ENCODE measurements around the gene SLC7A7.

SLC7A7 gene

DNA sequence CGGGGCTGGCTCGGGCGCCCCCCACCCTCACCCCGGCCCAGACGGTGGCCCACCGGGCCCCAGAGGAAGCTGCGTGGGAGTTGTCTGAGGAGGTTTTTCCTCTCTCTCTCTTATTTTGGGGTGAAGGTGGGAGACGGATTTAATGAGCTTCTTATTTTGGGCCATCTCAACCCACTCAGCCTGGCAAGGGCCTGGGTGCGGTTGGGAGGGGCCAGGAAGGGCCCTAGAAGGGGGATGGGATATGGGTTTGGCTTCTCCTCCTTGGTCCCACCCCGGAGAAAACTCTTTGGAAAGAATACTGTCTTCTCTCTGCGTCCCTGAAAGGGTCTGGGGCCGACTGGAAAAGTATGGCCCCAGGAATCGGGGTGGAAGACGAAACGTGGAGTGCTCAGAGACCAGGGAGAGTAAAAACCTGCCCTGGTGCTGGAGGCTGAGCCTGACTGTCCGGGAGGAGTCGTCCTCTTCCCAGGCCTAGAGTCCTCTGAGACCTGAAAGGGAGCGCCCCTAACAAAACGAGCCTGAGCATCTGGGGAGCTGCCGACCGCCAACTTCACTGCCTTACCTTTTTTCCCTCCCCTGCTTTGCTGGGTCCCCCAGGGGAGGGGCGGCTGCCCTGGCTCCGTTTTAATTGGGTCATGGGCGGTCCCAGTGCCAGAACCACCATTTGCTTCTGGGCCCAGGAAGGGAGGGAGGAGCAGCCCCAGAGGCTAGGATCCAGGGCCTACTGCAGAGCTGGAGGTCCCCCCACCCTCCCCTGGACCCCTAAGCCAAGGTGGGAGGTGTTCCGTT, 22.7 kb upstream of the SLC7A7 start:
- peak overlapping the region; percentile 99 for H2BK120ac ChIP-seq (ENCODE audit: insufficient read depth, low read length, poor library complexity)
- H3K4me2 ChIP-seq (ENCODE audit: low read length) = peak overlapping the region; percentile 79
- DNase-seq = peak; percentile 11 to 46
- peak overlapping the region; percentile 29 for H2BK12ac ChIP-seq (ENCODE audit: low read length)
- peak overlapping the region; percentile 95 for H4K12ac ChIP-seq (ENCODE audit: low read depth, low read length)
- H4K91ac ChIP-seq (ENCODE audit: low read depth, low read length) = peak overlapping the region; percentile 93
- peak overlapping the region; percentile 84 for H3K27ac ChIP-seq (ENCODE audit: low read depth, low read length)
- H3K36me3 ChIP-seq (ENCODE audit: control insufficient read depth in 1 of 2, insufficient read depth in 2 of 2, low read length in 2 of 2) = peaks cover 44 to 46% of the 10 kb centered on the region in 2 experiments
- peaks cover 32% of the 10 kb centered on the region for H3K79me2 ChIP-seq (ENCODE audit: control insufficient read depth, insufficient read depth, low read length, poor library complexity)
- peak overlapping the region; percentile 98 for H3K18ac ChIP-seq (ENCODE audit: low read length)
- peak overlapping the region; percentile 66 for H2AFZ ChIP-seq (ENCODE audit: insufficient read depth, low read length, poor library complexity)
- WGBS (ENCODE audit: extremely low coverage, insufficient coverage, insufficient read length) = no CpG with 5 or more reads among the region's 25 CpGs
- H3K23ac ChIP-seq (ENCODE audit: low read length) = no peak overlapping the region
- H3K9ac ChIP-seq (ENCODE audit: low read length) = peak overlapping the region; percentile 99
- H2BK5ac ChIP-seq (ENCODE audit: low read depth, low read length, poor library complexity) = peak overlapping the region; percentile 96
- peaks cover 6% of the 10 kb centered on the region for H3K9me3 ChIP-seq (ENCODE audit: insufficient read depth, low read depth, low read length)
- no peaks in the 10 kb centered on the region for H3K27me3 ChIP-seq (ENCODE audit: insufficient read depth, low read length)
- peak overlapping the region; percentile 94 for H2AK5ac ChIP-seq (ENCODE audit: low read length)
- H3K79me1 ChIP-seq (ENCODE audit: low read length) = peaks cover 40% of the 10 kb centered on the region
- H3K4ac ChIP-seq (ENCODE audit: low read depth, low read length) = peak overlapping the region; percentile 98
- peaks cover 14 to 23% of the 10 kb centered on the region in 2 experiments for H3K4me1 ChIP-seq (ENCODE audit: control insufficient read depth in 1 of 2, insufficient read depth in 2 of 2, low read length in 2 of 2)
- peak overlapping the region; percentile 99 for H3K14ac ChIP-seq (ENCODE audit: low read length)
- H3K4me3 ChIP-seq (ENCODE audit: low read depth, low read length) = peak overlapping the region; percentile 98
- H4K8ac ChIP-seq (ENCODE audit: low read depth, low read length) = peak overlapping the region; percentile 78

DNA sequence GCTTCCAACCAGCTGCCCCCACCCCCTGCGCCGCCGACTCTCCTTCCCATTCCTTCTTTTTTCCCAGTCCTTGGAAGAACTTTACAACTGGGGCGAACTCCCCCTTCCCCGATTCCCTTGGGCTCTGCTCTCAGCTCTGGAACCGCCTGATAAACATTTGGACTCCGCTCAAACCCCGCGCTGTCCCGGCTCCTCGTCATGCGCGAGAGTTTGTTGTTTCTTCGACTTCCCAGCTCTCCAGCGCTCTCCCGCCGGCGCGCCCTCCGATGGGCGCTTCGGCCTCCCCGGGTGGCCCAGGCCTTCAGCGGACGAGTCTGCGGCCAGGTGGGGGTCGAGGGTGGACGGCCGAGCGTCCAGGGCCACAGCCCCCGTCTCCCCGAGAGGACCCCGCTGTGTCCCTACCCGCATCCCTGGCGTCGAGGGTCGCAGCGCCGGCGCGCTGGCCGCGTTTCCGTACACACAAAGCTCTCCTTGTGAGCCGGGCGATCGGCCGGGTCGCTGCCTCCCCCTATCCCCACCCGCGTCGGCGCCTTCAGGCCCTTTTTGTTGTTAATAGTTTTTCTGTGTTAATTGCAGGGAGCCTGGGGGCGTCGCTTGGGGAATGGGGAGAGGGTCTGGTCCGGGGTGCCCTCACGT, 22.0 kb upstream of the SLC7A7 start:
- peak overlapping the region; percentile 98 for H3K4ac ChIP-seq (ENCODE audit: low read depth, low read length)
- H2BK120ac ChIP-seq (ENCODE audit: insufficient read depth, low read length, poor library complexity) = peak overlapping the region; percentile 99
- peaks cover 6% of the 10 kb centered on the region for H3K9me3 ChIP-seq (ENCODE audit: insufficient read depth, low read depth, low read length)
- peaks cover 40% of the 10 kb centered on the region for H3K79me1 ChIP-seq (ENCODE audit: low read length)
- H3K23ac ChIP-seq (ENCODE audit: low read length) = no peak overlapping the region
- WGBS (ENCODE audit: extremely low coverage, insufficient coverage, insufficient read length) = no CpG with 5 or more reads among the region's 57 CpGs
- peak overlapping the region; percentile 95 for H4K12ac ChIP-seq (ENCODE audit: low read depth, low read length)
- peak overlapping the region; percentile 66 for H2AFZ ChIP-seq (ENCODE audit: insufficient read depth, low read length, poor library complexity)
- H3K36me3 ChIP-seq (ENCODE audit: control insufficient read depth in 1 of 2, insufficient read depth in 2 of 2, low read length in 2 of 2) = peaks cover 37 to 38% of the 10 kb centered on the region in 2 experiments
- H2BK12ac ChIP-seq (ENCODE audit: low read length) = peak overlapping the region; percentile 55
- peak overlapping the region; percentile 99 for H3K9ac ChIP-seq (ENCODE audit: low read length)
- H3K4me1 ChIP-seq (ENCODE audit: control insufficient read depth in 1 of 2, insufficient read depth in 2 of 2, low read length in 2 of 2) = peaks cover 14 to 23% of the 10 kb centered on the region in 2 experiments
- no peaks in the 10 kb centered on the region for H3K27me3 ChIP-seq (ENCODE audit: insufficient read depth, low read length)
- peak in 1 of 2 donors; percentile 67 for DNase-seq
- H3K4me3 ChIP-seq (ENCODE audit: low read depth, low read length) = peak overlapping the region; percentile 98
- peak overlapping the region; percentile 96 for H2BK5ac ChIP-seq (ENCODE audit: low read depth, low read length, poor library complexity)
- H3K18ac ChIP-seq (ENCODE audit: low read length) = peak overlapping the region; percentile 98
- peak overlapping the region; percentile 93 for H4K91ac ChIP-seq (ENCODE audit: low read depth, low read length)
- H3K79me2 ChIP-seq (ENCODE audit: control insufficient read depth, insufficient read depth, low read length, poor library complexity) = peaks cover 32% of the 10 kb centered on the region
- peak overlapping the region; percentile 84 for H3K27ac ChIP-seq (ENCODE audit: low read depth, low read length)
- peak overlapping the region; percentile 79 for H3K4me2 ChIP-seq (ENCODE audit: low read length)
- peak overlapping the region; percentile 78 for H4K8ac ChIP-seq (ENCODE audit: low read depth, low read length)
- peak overlapping the region; percentile 94 for H2AK5ac ChIP-seq (ENCODE audit: low read length)
- peak overlapping the region; percentile 99 for H3K14ac ChIP-seq (ENCODE audit: low read length)

DNA sequence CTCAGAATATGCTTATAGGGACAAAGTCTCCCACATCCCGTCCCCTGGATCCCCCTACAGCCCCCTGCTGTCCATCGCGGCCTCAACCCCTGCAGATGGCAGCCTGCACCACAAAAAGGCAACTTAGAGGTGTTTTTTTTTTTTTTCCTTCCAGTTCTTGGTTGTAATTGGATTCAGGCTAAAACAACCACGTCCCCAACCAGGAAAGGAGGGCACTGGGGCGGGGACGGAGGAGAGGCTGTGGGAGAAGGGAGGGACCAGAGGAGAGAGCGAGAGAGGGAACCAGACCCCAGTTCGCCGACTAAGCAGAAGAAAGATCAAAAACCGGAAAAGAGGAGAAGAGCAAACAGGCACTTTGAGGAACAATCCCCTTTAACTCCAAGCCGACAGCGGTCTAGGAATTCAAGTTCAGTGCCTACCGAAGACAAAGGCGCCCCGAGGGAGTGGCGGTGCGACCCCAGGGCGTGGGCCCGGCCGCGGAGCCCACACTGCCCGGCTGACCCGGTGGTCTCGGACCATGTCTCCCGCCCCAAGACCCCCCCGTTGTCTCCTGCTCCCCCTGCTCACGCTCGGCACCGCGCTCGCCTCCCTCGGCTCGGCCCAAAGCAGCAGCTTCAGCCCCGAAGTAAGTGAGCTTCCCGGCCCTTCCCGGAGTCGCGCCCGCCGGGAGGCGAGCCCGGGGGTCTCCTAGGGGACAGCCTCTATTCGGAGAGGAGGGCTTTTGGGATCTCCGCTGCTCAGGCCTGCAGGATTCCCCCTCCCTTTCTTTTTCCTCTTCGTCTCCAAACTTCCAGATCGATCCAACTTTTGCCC, 21.3 kb upstream of the SLC7A7 start, which contains the start of gene MMP14:
MMP14 (plus strand) TSS at position 285 of the 813 bp plus-strand sequence; CDS start at position 518, 233 bp downstream.
- Histone ChIP-seq H3K23ac (ENCODE audit: low read length) (peak within 1 kb of the TSS; percentile 66), H4K8ac (ENCODE audit: low read depth, low read length) (peak within 1 kb of the TSS; percentile 78), H3K18ac (ENCODE audit: low read length) (peak within 1 kb of the TSS; percentile 98), H2BK120ac (ENCODE audit: insufficient read depth, low read length, poor library complexity) (peak within 1 kb of the TSS; percentile 99), H4K91ac (ENCODE audit: low read depth, low read length) (peak within 1 kb of the TSS; percentile 93), H3K79me2 (ENCODE audit: control insufficient read depth, insufficient read depth, low read length, poor library complexity) (peaks cover 32% of the 10 kb centered on the region), H3K36me3 (ENCODE audit: control insufficient read depth in 1 of 2, insufficient read depth in 2 of 2, low read length in 2 of 2) (peaks cover 29 to 31% of the 10 kb centered on the region in 2 experiments), H3K27me3 (ENCODE audit: insufficient read depth, low read length) (no peaks in the 10 kb centered on the region), H3K4ac (ENCODE audit: low read depth, low read length) (peak within 1 kb of the TSS; percentile 98), H2AFZ (ENCODE audit: insufficient read depth, low read length, poor library complexity) (peak within 1 kb of the TSS; percentile 66), H4K12ac (ENCODE audit: low read depth, low read length) (peak within 1 kb of the TSS; percentile 95), H3K79me1 (ENCODE audit: low read length) (peaks cover 40% of the 10 kb centered on the region), H3K9me3 (ENCODE audit: insufficient read depth, low read depth, low read length) (peaks cover 4% of the 10 kb centered on the region), H3K4me1 (ENCODE audit: control insufficient read depth in 1 of 2, insufficient read depth in 2 of 2, low read length in 2 of 2) (peaks cover 14 to 23% of the 10 kb centered on the region in 2 experiments), H2BK12ac (ENCODE audit: low read length) (peak within 1 kb of the TSS; percentile 55), H3K14ac (ENCODE audit: low read length) (peak within 1 kb of the TSS; percentile 99), H3K4me2 (ENCODE audit: low read length) (peak within 1 kb of the TSS; percentile 79), H3K9ac (ENCODE audit: low read length) (peak within 1 kb of the TSS; percentile 99), H2BK5ac (ENCODE audit: low read depth, low read length, poor library complexity) (peak within 1 kb of the TSS; percentile 96), H3K27ac (ENCODE audit: low read depth, low read length) (peak within 1 kb of the TSS; percentile 84), H2AK5ac (ENCODE audit: low read length) (peak within 1 kb of the TSS; percentile 94), H3K4me3 (ENCODE audit: low read depth, low read length) (peak within 1 kb of the TSS; percentile 98)
- peak; percentile 49 to 67 for DNase-seq
- WGBS (ENCODE audit: extremely low coverage, insufficient coverage, insufficient read length) = no CpG with 5 or more reads among the region's 46 CpGs

DNA sequence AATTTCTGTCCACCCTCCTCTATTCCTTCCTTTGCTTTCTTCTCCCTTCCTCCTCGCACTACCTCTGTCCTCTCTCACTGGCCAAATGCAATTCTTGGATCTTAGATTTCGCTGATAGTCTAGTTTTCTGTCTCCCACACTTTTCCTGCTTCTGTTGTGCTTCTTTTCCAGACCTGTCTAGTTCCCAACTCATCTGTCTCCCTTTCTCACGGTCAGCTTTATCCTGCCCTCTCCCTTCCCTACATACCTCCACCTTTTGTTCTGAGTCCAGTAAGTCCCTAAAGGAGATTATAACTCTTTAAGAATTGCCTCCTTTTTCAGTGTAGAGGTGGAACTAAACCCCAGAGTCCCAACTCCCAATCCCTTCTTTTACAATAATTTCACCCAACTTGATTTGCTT, 20.3 kb upstream of the SLC7A7 start:
- Histone ChIP-seq H4K8ac (ENCODE audit: low read depth, low read length) (no peak overlapping the region), H3K4me1 (ENCODE audit: control insufficient read depth in 1 of 2, insufficient read depth in 2 of 2, low read length in 2 of 2) (peaks cover 17 to 18% of the 10 kb centered on the region in 2 experiments), H2AK5ac (ENCODE audit: low read length) (no peak overlapping the region), H2BK12ac (ENCODE audit: low read length) (no peak overlapping the region), H3K27ac (ENCODE audit: low read depth, low read length) (peak overlapping the region; percentile 22), H3K4me2 (ENCODE audit: low read length) (no peak overlapping the region), H3K79me1 (ENCODE audit: low read length) (peaks cover 35% of the 10 kb centered on the region), H3K4me3 (ENCODE audit: low read depth, low read length) (no peak overlapping the region), H3K9me3 (ENCODE audit: insufficient read depth, low read depth, low read length) (peaks cover 2% of the 10 kb centered on the region), H3K36me3 (ENCODE audit: control insufficient read depth in 1 of 2, insufficient read depth in 2 of 2, low read length in 2 of 2) (peaks cover 22 to 23% of the 10 kb centered on the region in 2 experiments), H3K14ac (ENCODE audit: low read length) (no peak overlapping the region), H3K9ac (ENCODE audit: low read length) (no peak overlapping the region), H4K91ac (ENCODE audit: low read depth, low read length) (peak overlapping the region; percentile 41), H3K18ac (ENCODE audit: low read length) (no peak overlapping the region), H2BK5ac (ENCODE audit: low read depth, low read length, poor library complexity) (peak overlapping the region; percentile 11), H4K12ac (ENCODE audit: low read depth, low read length) (no peak overlapping the region), H2AFZ (ENCODE audit: insufficient read depth, low read length, poor library complexity) (no peak overlapping the region), H3K27me3 (ENCODE audit: insufficient read depth, low read length) (no peaks in the 10 kb centered on the region), H2BK120ac (ENCODE audit: insufficient read depth, low read length, poor library complexity) (no peak overlapping the region), H3K4ac (ENCODE audit: low read depth, low read length) (no peak overlapping the region), H3K79me2 (ENCODE audit: control insufficient read depth, insufficient read depth, low read length, poor library complexity) (peaks cover 32% of the 10 kb centered on the region), H3K23ac (ENCODE audit: low read length) (peak overlapping the region; percentile 66)
- no CpG with 5 or more reads among the region's 3 CpGs for WGBS (ENCODE audit: extremely low coverage, insufficient coverage, insufficient read length)
- no peak for DNase-seq

Data from trophoblast cell (in vitro differentiated cells and primary cell).